ENCODE measurements around the gene SULT1E1.

The SULT1E1 gene

DNA sequence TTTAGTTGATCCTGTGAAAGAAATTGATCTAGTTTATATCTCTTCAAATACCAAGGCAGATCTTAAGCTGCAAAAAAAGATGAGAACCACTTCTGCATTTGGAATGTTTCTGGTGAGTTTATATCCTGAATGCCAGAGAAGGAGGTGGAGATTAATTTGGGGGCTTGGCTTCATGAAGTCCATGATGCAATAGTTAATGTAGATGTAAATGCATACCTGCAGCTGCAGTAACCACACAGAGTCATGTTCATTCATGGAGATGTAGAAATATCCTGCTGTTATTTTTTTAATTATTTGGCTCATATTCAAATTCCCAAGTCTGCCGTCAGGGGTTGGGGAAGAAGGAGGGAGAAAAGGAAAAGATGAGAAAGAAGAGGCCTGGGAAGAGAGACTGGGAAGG, at the start of gene SULT1E1:
Gene SULT1E1 (minus strand): TSS at position 94 of the 400 bp plus-strand sequence. CDS start 2,501 bp downstream, outside the sequence.
- ATAC-seq: peak; percentile 66
- TF ChIP-seq SNAI2 (CRISPR knock-in tag; IDR thresholded peaks at IDR 0.05): no peak
- TF ChIP-seq TOX (CRISPR knock-in tag; IDR thresholded peaks at IDR 0.05; ENCODE audit: borderline replicate concordance): no peak
- TF ChIP-seq TCF4 (CRISPR knock-in tag; IDR thresholded peaks at IDR 0.05; ENCODE audit: borderline replicate concordance): no peak
- no peak for TF ChIP-seq ZNF8 (CRISPR knock-in tag; IDR thresholded peaks at IDR 0.05)
- TF ChIP-seq ARNTL (CRISPR knock-in tag; IDR thresholded peaks at IDR 0.05; ENCODE audit: borderline replicate concordance, low read depth): no peak
- TF ChIP-seq CREB5 (CRISPR knock-in tag; IDR thresholded peaks at IDR 0.05; ENCODE audit: low read depth): no peak
- no peak for TF ChIP-seq ISL1 (CRISPR knock-in tag; IDR thresholded peaks at IDR 0.05)
- no peak for TF ChIP-seq POU6F1 (CRISPR knock-in tag; IDR thresholded peaks at IDR 0.05; ENCODE audit: borderline replicate concordance, low read depth)
- TF ChIP-seq, protein P1, sequence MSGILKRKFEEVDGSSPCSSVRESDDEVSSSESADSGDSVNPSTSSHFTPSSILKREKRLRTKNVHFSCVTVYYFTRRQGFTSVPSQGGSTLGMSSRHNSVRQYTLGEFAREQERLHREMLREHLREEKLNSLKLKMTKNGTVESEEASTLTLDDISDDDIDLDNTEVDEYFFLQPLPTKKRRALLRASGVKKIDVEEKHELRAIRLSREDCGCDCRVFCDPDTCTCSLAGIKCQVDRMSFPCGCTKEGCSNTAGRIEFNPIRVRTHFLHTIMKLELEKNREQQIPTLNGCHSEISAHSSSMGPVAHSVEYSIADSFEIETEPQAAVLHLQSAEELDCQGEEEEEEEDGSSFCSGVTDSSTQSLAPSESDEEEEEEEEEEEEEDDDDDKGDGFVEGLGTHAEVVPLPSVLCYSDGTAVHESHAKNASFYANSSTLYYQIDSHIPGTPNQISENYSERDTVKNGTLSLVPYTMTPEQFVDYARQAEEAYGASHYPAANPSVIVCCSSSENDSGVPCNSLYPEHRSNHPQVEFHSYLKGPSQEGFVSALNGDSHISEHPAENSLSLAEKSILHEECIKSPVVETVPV (CRISPR knock-in tag; IDR thresholded peaks at IDR 0.05): no peak
- TF ChIP-seq ZC3H10 (CRISPR knock-in tag; IDR thresholded peaks at IDR 0.05): no peak
- no peak for TF ChIP-seq OSR1 (CRISPR knock-in tag; IDR thresholded peaks at IDR 0.05)

GRCh38 chr4:69909195-69909594, 49.2 kb upstream of the SULT1E1 start:
- ATAC-seq: no peak
- no peak for TF ChIP-seq ZFP30 (CRISPR knock-in tag; IDR thresholded peaks at IDR 0.05)
- no peak for TF ChIP-seq ARNTL (CRISPR knock-in tag; IDR thresholded peaks at IDR 0.05; ENCODE audit: borderline replicate concordance, low read depth)
- no peak for TF ChIP-seq POU6F1 (CRISPR knock-in tag; IDR thresholded peaks at IDR 0.05; ENCODE audit: borderline replicate concordance, low read depth)
- no peak for TF ChIP-seq TOX (CRISPR knock-in tag; IDR thresholded peaks at IDR 0.05; ENCODE audit: borderline replicate concordance)
- TF ChIP-seq GLIS3 (CRISPR knock-in tag; IDR thresholded peaks at IDR 0.05): no peak
- no peak for TF ChIP-seq ZNF565 (CRISPR knock-in tag; conservative IDR thresholded peaks at IDR 0.05; ENCODE audit: low read depth)

DNA sequence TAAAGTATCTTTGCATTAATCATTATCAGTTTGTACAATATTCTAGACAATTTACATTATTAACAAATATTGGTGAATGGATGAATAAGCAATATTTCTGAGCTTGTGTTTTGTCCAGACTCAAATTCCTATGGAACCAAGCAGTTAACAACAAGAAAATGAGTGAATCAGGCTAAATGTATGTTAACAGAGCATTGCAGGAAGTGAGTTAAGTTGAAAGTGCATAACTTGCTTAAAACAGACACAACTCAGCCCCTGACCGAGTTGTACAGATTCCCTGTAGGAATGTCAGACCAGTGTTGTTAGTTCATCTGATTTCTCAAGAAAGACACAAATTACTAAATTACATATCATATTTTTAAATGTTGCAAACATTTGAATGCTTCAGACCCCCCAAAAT, 47.2 kb upstream of the SULT1E1 start:
- ATAC-seq: no peak
- TF ChIP-seq GLIS3 (CRISPR knock-in tag; IDR thresholded peaks at IDR 0.05): no peak
- no peak for TF ChIP-seq ZNF565 (CRISPR knock-in tag; conservative IDR thresholded peaks at IDR 0.05; ENCODE audit: low read depth)
- TF ChIP-seq, protein P1 (CRISPR knock-in tag; IDR thresholded peaks at IDR 0.05): no peak
- TF ChIP-seq ZFP30 (CRISPR knock-in tag; IDR thresholded peaks at IDR 0.05): no peak
- no peak for TF ChIP-seq BACH2 (CRISPR knock-in tag; IDR thresholded peaks at IDR 0.05; ENCODE audit: borderline replicate concordance)
- TF ChIP-seq SNAI2 (CRISPR knock-in tag; IDR thresholded peaks at IDR 0.05): no peak
- TF ChIP-seq POU6F1 (CRISPR knock-in tag; IDR thresholded peaks at IDR 0.05; ENCODE audit: borderline replicate concordance, low read depth): no peak
- no peak for TF ChIP-seq TOX (CRISPR knock-in tag; IDR thresholded peaks at IDR 0.05; ENCODE audit: borderline replicate concordance)
- no peak for TF ChIP-seq CREB5 (CRISPR knock-in tag; IDR thresholded peaks at IDR 0.05; ENCODE audit: low read depth)
- TF ChIP-seq ZC3H10 (CRISPR knock-in tag; IDR thresholded peaks at IDR 0.05): no peak
- no peak for TF ChIP-seq ZNF8 (CRISPR knock-in tag; IDR thresholded peaks at IDR 0.05)
- no peak for TF ChIP-seq RARB (CRISPR knock-in tag; IDR thresholded peaks at IDR 0.05)
- no peak for TF ChIP-seq ESRRG (CRISPR knock-in tag; IDR thresholded peaks at IDR 0.05)
- no peak for TF ChIP-seq PPARA (CRISPR knock-in tag; IDR thresholded peaks at IDR 0.05; ENCODE audit: borderline replicate concordance)
- TF ChIP-seq ZNF70 (CRISPR knock-in tag; IDR thresholded peaks at IDR 0.05): no peak
- no peak for TF ChIP-seq ISL1 (CRISPR knock-in tag; IDR thresholded peaks at IDR 0.05)

All from SK-N-SH treated with all-trans-retinoic acid at 6 μM for 48 hours (cell line).